Measurements from ENCODE around the gene RPS16. TPM values are rescaled to one million over a fixed set of nuclear protein-coding genes. Genes with fewer than 3 reads are reported as not detected.

RPS16 gene
- total and polyA plus RNA-seq, 9 of the 15 experiments (the other 6 are each of a cell fraction or from before 2014, with no cell fraction given): 82.6 to 3,671 (median 2,204) TPM

- TF ChIP-seq ZBTB40 (IDR thresholded peaks at IDR 0.05) (peak; percentile 82), ZBTB40 (CRISPR knock-in tag; IDR thresholded peaks at IDR 0.05) (no peak), ATF7 (IDR thresholded peaks at IDR 0.05) (peak; percentile 97), POLR2G (IDR thresholded peaks at IDR 0.05; ENCODE audit: low read depth, low read length) (peak; percentile 79), PML (IDR thresholded peaks at IDR 0.05; ENCODE audit: low read length) (peak; percentile 19), BHLHE40 (IDR thresholded peaks at IDR 0.05; ENCODE audit: low read length) (0 out of 2 replicates have a peak, but pooled peaks have one; percentile 14), ZBTB11 (CRISPR knock-in tag; IDR thresholded peaks at IDR 0.05) (peak in 1 of 3 experiments; percentile 85; a peak in 2 of 6 replicates), MCM7 (IDR thresholded peaks at IDR 0.05) (no peak), NR2C2 (CRISPR knock-in tag; IDR thresholded peaks at IDR 0.05) (no peak), NR2C2 (tag; IDR thresholded peaks at IDR 0.05) (peak; percentile 75; the same call in 1 of the 2 replicates), CBFA2T2 (conservative IDR thresholded peaks at IDR 0.05) (0 out of 2 replicates have a peak, but pooled peaks have one; percentile 7), ATF2 (CRISPR knock-in tag; IDR thresholded peaks at IDR 0.05) (peak; percentile 17; the same call in 1 of the 2 replicates), CBFB (CRISPR knock-in tag; IDR thresholded peaks at IDR 0.05) (no peak), ZNF324 (CRISPR knock-in tag; IDR thresholded peaks at IDR 0.05) (no peak)
These were observed 26.3 kb downstream of the RPS16 start (continued) for GRCh38 chr19:39409208-39410016.

Measured in K562 (cell line).